ENCODE data around the gene OR2T6. TPM values are rescaled to one million over a fixed set of nuclear protein-coding genes. Genes with fewer than 3 reads are reported as not detected.

OR2T6 gene
- total RNA-seq, 1 experiment from 2014 or later, result not detected

- intact Hi-C loops (cut with micrococcal nuclease; ENCODE audit: unreplicated experiment), result no loop called here
- no peak overlapping the region for H3K4me2 ChIP-seq
- H3K9me3 ChIP-seq (ENCODE audit: insufficient read depth, low read depth), result no peaks in the 10 kb centered on the region
- H4K20me1 ChIP-seq (ENCODE audit: insufficient read depth), result no peaks in the 10 kb centered on the region
- ChIA-PET CTCF (no interaction called here), POLR2A (ENCODE audit: unreplicated experiment) (no interaction called here)
- H3K79me2 ChIP-seq (ENCODE audit: low read depth), result no peaks in the 10 kb centered on the region
- no peaks in the 10 kb centered on the region for H3K36me3 ChIP-seq (ENCODE audit: low read depth)
- H2AFZ ChIP-seq, result no peak overlapping the region
- no peaks in the 10 kb centered on the region for H3K9me2 ChIP-seq (ENCODE audit: insufficient read depth)
- H3K4me3 ChIP-seq, result no peak overlapping the region
- no peaks in the 10 kb centered on the region for H3K4me1 ChIP-seq (replicated peaks; ENCODE audit: insufficient read depth)
- no peaks in the 10 kb centered on the region for H3K27me3 ChIP-seq (ENCODE audit: insufficient read depth, low read depth)
- no TSS peak for BruUV-seq (replicated peaks)
- TF ChIP-seq CTCF (conservative IDR thresholded peaks at IDR 0.05) (no peak), EZH2 (IDR thresholded peaks at IDR 0.05; ENCODE audit: low read depth) (no peak)
- no peak overlapping the region for H3K27ac ChIP-seq
- no peaks in the 10 kb centered on the region for H3F3A ChIP-seq (ENCODE audit: insufficient read depth, low read depth)
- no peak for DNase-seq
Observed at GRCh38 chr1:248380854-248381253, 5.3 kb downstream of the OR2T6 start.

GRCh38 chr1:248388426-248388825 lies 12.9 kb downstream of the OR2T6 start:
- H4K20me1 ChIP-seq (ENCODE audit: insufficient read depth), result no peaks in the 10 kb centered on the region
- H3K36me3 ChIP-seq (ENCODE audit: low read depth), result no peaks in the 10 kb centered on the region
- no peak for DNase-seq
- H3K4me3 ChIP-seq, result no peak overlapping the region
- no peak overlapping the region for H3K27ac ChIP-seq
- H3K79me2 ChIP-seq (ENCODE audit: low read depth), result no peaks in the 10 kb centered on the region
- no peak overlapping the region for H3K4me2 ChIP-seq
- no peaks in the 10 kb centered on the region for H3K9me2 ChIP-seq (ENCODE audit: insufficient read depth)
- H3F3A ChIP-seq (ENCODE audit: insufficient read depth, low read depth), result no peaks in the 10 kb centered on the region
- no peaks in the 10 kb centered on the region for H3K9me3 ChIP-seq (ENCODE audit: insufficient read depth, low read depth)
- ChIA-PET POLR2A (ENCODE audit: unreplicated experiment) (no interaction called here), CTCF (no interaction called here)
- TF ChIP-seq EZH2 (IDR thresholded peaks at IDR 0.05; ENCODE audit: low read depth), result no peak
- no peak for TF ChIP-seq CTCF (conservative IDR thresholded peaks at IDR 0.05)
- H3K4me1 ChIP-seq (replicated peaks; ENCODE audit: insufficient read depth), result no peaks in the 10 kb centered on the region
- BruUV-seq (replicated peaks), result no TSS peak
- intact Hi-C loops (cut with micrococcal nuclease; ENCODE audit: unreplicated experiment), result no loop called here
- H2AFZ ChIP-seq, result no peak overlapping the region
- no peaks in the 10 kb centered on the region for H3K27me3 ChIP-seq (ENCODE audit: insufficient read depth, low read depth)

- Histone ChIP-seq H3K27ac (no peak overlapping the region), H3K4me3 (no peak overlapping the region), H2AFZ (no peak overlapping the region), H3K9me2 (ENCODE audit: insufficient read depth) (no peaks in the 10 kb centered on the region), H3K27me3 (ENCODE audit: insufficient read depth, low read depth) (no peaks in the 10 kb centered on the region), H4K20me1 (ENCODE audit: insufficient read depth) (no peaks in the 10 kb centered on the region), H3K4me1 (replicated peaks; ENCODE audit: insufficient read depth) (no peaks in the 10 kb centered on the region), H3K9me3 (ENCODE audit: insufficient read depth, low read depth) (no peaks in the 10 kb centered on the region), H3K36me3 (ENCODE audit: low read depth) (no peaks in the 10 kb centered on the region), H3K4me2 (no peak overlapping the region), H3K79me2 (ENCODE audit: low read depth) (no peaks in the 10 kb centered on the region), H3F3A (ENCODE audit: insufficient read depth, low read depth) (no peaks in the 10 kb centered on the region)
- BruUV-seq (replicated peaks), result no TSS peak
- POLR2A ChIA-PET (ENCODE audit: unreplicated experiment), result no interaction called here
- intact Hi-C loops (cut with micrococcal nuclease; ENCODE audit: unreplicated experiment), result no loop called here
- TF ChIP-seq CTCF (conservative IDR thresholded peaks at IDR 0.05) (no peak), EZH2 (IDR thresholded peaks at IDR 0.05; ENCODE audit: low read depth) (no peak)
- CTCF ChIA-PET, result no interaction called here
- DNase-seq, result no peak
Observed at GRCh38 chr1:248393050-248393449, 17.5 kb downstream of the OR2T6 start.

Measured in PC-9 (cell line).